Right atrium auricular region (tissue), 2 donors: ENCODE data around the gene SHC2. TPM values are rescaled to one million over a fixed set of nuclear protein-coding genes. Genes with fewer than 3 reads are reported as not detected.
A peak's percentile ranks its signal among the peaks of the same experiment; 100 is the strongest.

Experiments
- DNase-seq: peaks from one replicate; pipeline ENCODE4 v3.0.0-alpha.2; 2019; ENCODE audit warnings: low spot score
- H3K27ac ChIP-seq, 2 donors: fragments of 200-600 bp; sonication (generic); 1 replicate in 1 of 2; 2 replicates in 1 of 2; pipeline ENCODE4 v1.5.1; 2016 to 2019
- H3K27me3 ChIP-seq, 2 donors: fragments of 200-600 bp; sonication (generic); one replicate each; pipeline versions ENCODE4 v1.5.1 to v1.6.0; 2017 to 2019
- H3K36me3 ChIP-seq: fragments of 200-600 bp; sonication (generic); one replicate; pipeline ENCODE4 v1.5.1; 2016
- H3K4me1 ChIP-seq, 2 donors: fragments of 200-600 bp; sonication (generic); one replicate each; pipeline versions ENCODE4 v1.5.1 to v1.6.0; 2017 to 2019
- H3K4me3 ChIP-seq, 2 donors: fragments of 200-600 bp; sonication (generic); 1 replicate in 1 of 2; 2 replicates in 1 of 2; pipeline ENCODE4 v1.5.1; 2017 to 2019; ENCODE audit warnings: mild to moderate bottlenecking in 1 of 2, moderate library complexity in 1 of 2
- H3K9me3 ChIP-seq, 2 donors: fragments of 200-600 bp; sonication (generic); one replicate each; pipeline ENCODE4 v1.5.1; 2019
- total RNA-seq, 2 donors: library from RNA; depleted of rRNA; stranded (reverse); fragments of >200 nt; gene quantifications; one replicate each; pipeline ENCODE4 v1.1.0, GENCODE V29; 2016
- TF ChIP-seq, protein P1 (sequence below), 2 donors: fragments of 200-600 bp; sonication (generic); IDR thresholded peaks; one replicate each; pipeline ENCODE4 v1.5.1; 2019; ENCODE audit warnings: antibody characterized with exemption in 2 of 2

The SHC2 gene, protein sequence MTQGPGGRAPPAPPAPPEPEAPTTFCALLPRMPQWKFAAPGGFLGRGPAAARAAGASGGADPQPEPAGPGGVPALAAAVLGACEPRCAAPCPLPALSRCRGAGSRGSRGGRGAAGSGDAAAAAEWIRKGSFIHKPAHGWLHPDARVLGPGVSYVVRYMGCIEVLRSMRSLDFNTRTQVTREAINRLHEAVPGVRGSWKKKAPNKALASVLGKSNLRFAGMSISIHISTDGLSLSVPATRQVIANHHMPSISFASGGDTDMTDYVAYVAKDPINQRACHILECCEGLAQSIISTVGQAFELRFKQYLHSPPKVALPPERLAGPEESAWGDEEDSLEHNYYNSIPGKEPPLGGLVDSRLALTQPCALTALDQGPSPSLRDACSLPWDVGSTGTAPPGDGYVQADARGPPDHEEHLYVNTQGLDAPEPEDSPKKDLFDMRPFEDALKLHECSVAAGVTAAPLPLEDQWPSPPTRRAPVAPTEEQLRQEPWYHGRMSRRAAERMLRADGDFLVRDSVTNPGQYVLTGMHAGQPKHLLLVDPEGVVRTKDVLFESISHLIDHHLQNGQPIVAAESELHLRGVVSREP
- 10 to 100 TPM in 1 of 2 donors, 1 to 10 TPM in 1; 9.6 to 26.8 TPM for total RNA-seq

DNA sequence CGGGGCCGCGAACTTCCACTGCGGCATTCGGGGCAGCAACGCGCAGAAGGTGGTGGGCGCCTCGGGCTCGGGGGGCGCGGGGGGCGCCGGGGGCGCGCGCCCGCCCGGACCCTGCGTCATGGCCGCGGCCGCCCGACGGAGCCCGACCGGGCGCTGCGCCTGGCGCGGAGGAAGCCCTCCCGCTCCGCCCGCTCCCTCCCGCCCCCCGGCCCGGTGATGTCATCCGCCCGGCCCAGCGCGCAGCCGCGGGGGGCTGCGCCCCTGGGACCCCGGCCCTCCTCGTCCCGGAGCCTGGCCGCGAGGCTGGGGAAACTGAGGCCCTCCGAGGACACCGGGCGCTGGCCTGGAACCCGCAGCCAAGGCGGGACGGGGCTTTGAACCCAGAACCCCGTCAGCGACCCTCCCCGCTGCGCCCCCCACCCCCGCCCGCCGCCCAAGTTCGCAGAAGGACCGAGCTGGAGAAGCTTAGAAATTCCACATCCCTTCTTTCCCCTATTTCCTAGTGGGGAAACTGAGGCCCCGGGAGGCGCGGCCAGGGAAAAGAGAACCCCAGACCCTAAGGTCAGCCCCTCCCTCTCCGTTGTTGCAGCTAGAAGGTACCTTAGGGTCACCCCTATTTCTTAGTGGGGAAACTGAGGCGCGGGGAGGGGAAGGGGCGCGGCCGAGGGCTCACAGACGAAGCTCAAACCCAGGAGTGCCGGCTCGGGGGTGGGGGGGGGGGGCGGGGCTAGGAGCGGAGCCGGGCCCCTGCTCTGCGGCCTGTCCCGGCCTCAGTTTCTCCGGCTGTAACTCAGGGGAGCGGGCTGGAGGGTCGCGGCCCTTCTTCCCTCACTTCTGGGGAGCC, at the start of gene SHC2:
Gene SHC2 (minus strand): TSS at position 157 of the 844 bp plus-strand sequence. CDS start 37 bp downstream, at position 120.
- TF ChIP-seq, protein P1, sequence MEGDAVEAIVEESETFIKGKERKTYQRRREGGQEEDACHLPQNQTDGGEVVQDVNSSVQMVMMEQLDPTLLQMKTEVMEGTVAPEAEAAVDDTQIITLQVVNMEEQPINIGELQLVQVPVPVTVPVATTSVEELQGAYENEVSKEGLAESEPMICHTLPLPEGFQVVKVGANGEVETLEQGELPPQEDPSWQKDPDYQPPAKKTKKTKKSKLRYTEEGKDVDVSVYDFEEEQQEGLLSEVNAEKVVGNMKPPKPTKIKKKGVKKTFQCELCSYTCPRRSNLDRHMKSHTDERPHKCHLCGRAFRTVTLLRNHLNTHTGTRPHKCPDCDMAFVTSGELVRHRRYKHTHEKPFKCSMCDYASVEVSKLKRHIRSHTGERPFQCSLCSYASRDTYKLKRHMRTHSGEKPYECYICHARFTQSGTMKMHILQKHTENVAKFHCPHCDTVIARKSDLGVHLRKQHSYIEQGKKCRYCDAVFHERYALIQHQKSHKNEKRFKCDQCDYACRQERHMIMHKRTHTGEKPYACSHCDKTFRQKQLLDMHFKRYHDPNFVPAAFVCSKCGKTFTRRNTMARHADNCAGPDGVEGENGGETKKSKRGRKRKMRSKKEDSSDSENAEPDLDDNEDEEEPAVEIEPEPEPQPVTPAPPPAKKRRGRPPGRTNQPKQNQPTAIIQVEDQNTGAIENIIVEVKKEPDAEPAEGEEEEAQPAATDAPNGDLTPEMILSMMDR (IDR thresholded peaks at IDR 0.05) = no peak
- no peaks in the 10 kb centered on the region for H3K27me3 ChIP-seq
- DNase-seq = no peak
- H3K36me3 ChIP-seq = no peaks in the 10 kb centered on the region
- H3K4me1 ChIP-seq = peaks cover 0 to 19% of the 10 kb centered on the region in 2 donors
- H3K27ac ChIP-seq = peak within 1 kb of the TSS; percentile 77 to 80
- no peaks in the 10 kb centered on the region for H3K9me3 ChIP-seq
- H3K4me3 ChIP-seq = peak within 1 kb of the TSS; percentile 66 to 69

GRCh38 chr19:508204-509150, 47.6 kb upstream of the SHC2 start:
- H3K9me3 ChIP-seq = no peaks in the 10 kb centered on the region
- DNase-seq = no peak
- peaks cover 0 to 43% of the 10 kb centered on the region in 2 donors for H3K4me1 ChIP-seq
- TF ChIP-seq, protein P1 (IDR thresholded peaks at IDR 0.05) = no peak
- H3K27me3 ChIP-seq = no peaks in the 10 kb centered on the region
- H3K27ac ChIP-seq = peak overlapping the region in 1 of 2 donors; percentile 95
- peak overlapping the region; percentile 98 to 99 for H3K4me3 ChIP-seq
- H3K36me3 ChIP-seq = no peaks in the 10 kb centered on the region

DNA sequence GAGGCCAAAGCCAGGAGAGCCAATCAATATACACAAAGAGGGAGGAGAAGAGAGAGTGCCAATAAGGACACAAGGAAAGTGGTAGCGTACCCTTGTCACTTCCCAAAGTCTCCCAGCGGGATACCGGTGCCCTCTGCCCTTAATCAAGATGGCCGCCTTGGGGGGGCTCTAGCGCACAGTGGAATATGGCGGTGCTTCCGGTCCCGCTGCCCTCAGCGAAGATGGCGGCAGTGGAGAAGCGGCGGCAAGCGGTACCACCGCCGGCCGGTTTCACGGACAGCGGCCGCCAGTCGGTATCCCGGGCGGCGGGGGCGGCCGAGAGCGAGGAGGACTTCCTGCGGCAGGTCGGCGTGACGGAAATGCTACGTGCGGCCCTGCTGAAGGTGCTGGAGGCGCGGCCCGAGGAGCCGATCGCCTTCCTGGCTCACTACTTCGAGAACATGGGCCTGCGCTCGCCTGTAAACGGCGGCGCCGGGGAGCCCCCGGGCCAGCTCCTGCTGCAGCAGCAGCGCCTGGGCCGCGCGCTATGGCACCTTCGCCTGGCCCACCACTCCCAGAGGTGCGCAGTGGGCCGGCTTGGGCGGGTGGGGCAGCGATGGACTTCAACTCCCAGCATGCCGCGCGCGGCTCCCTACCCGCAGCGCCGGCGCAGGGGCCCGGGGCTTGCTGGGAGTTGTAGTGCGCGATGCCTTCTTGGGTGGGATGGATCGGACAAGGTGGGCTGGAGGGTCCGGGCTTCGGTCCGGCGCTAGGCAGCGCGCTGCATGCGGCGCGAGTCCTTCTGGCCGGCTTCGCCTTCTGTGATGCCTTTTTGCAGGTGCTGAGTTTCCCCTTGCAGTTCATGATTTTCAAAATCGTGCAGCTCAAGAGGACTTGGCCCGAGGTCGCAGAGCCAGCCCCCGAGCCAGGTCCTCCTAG, 46.7 kb upstream of the SHC2 start, which contains the start of gene TPGS1:
Gene TPGS1 (plus strand): TSS at position 212 of the 918 bp plus-strand sequence. CDS start 10 bp downstream, at position 222.
- TF ChIP-seq, protein P1 (IDR thresholded peaks at IDR 0.05) = no peak
- H3K36me3 ChIP-seq = no peaks in the 10 kb centered on the region
- peak; percentile 70 for DNase-seq
- H3K4me1 ChIP-seq = peaks cover 0 to 34% of the 10 kb centered on the region in 2 donors
- peak within 1 kb of the TSS; percentile 92 to 95 for H3K27ac ChIP-seq
- H3K9me3 ChIP-seq = no peaks in the 10 kb centered on the region
- no peaks in the 10 kb centered on the region for H3K27me3 ChIP-seq
- peak within 1 kb of the TSS; percentile 98 to 99 for H3K4me3 ChIP-seq

DNA sequence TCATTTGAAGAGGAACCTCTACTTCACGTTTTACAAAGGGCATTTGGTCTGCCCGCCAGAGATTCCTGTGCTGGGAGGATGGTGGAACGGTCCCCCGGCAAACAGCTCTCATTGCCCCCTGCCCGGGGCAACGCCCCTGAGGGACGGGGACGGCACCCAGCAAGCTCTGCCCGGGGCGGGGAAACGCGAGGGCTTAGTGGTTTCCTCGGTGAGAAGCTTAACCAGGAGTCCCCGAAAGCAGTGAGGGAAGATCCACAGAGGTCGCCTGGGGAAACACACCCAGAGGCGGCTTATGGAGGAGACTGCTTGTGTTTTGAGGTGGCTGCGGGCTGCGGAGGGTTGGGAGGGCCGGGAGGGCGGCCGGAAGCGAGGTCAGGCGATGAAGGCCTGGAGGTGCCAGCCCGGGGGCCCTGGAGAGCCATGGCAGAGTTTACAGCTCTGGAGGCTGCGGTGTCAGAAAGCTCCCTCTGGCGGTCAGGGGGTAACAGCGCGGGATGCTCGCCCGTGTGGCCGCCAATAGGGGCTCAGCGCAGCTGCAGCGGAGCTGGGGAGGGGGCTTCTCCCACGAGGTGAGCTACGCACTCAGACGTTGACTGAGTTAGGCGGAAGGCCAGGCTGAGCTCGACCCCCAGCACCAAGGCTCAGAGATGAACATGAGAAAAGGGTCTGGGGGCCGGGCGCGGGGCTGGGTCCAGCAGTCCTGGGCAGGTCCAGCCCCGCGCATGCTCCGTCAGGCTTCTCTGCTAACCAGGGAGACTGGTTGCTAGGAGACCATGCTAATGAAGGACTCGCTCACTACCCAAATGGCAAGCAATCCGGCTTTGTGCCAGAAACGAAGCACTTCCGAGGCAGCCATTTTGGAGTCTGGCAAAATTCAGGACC, 45.8 kb upstream of the SHC2 start:
- Histone ChIP-seq H3K36me3 (no peaks in the 10 kb centered on the region), H3K4me3 (peak overlapping the region; percentile 98 to 99), H3K4me1 (peaks cover 0 to 31% of the 10 kb centered on the region in 2 donors), H3K27me3 (no peaks in the 10 kb centered on the region), H3K9me3 (no peaks in the 10 kb centered on the region), H3K27ac (peak overlapping the region; percentile 92 to 95)
- TF ChIP-seq, protein P1 (IDR thresholded peaks at IDR 0.05) = peak; percentile 93 to 97
- DNase-seq = peak; percentile 100
